ENCODE data around the gene GGCT. TPM values are rescaled to one million over a fixed set of nuclear protein-coding genes. Genes with fewer than 3 reads are reported as not detected.

Gene GGCT
- total RNA-seq, 1 donor from 2014 or later: 160 TPM

DNA sequence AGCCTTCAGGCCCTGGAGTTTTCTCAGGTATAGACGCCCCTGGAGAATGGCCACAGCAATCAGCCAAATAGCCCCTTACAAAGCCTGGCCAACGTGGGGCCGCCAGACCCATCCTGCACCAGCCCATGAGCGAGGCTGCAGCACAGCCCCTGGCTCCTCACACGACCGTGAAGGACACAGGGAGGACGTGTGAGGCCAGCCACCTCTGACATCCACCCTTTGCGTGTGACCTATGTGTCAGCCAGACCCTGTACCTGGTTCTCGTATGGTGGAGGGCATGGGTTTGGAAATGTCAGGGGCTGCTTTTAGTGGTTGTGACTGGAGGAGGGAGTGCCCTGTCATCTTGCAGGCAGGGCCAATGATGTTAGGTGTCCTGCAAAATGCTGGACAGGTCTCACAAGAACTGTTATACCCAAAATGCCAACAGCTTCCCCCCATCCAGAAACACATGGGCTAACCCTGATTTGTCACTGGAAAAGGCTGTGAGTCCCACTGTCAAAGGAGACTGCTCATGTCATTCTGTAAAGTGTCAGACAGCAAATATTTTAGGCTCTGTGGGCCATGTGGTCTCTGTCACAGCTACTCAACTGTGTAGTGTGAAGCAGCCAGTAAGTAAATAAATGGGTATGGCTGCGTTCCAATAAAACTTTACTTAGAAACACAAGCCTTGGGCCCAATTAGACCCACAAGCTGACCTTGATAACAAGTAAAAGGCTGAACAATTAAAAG is 56.0 kb downstream of the GGCT start:
- Histone ChIP-seq H3K27ac (no peak overlapping the region), H3F3A (ENCODE audit: low read depth) (no peaks in the 10 kb centered on the region), H3K79me2 (ENCODE audit: low read depth) (no peaks in the 10 kb centered on the region), H3K27me3 (no peaks in the 10 kb centered on the region), H3K4me2 (no peak overlapping the region), H3K4me1 (no peaks in the 10 kb centered on the region), H4K20me1 (ENCODE audit: low read depth) (no peaks in the 10 kb centered on the region), H2AFZ (replicated peaks) (no peak overlapping the region), H3K9ac (no peak overlapping the region), H3K9me3 (ENCODE audit: low read depth) (no peaks in the 10 kb centered on the region), H3K36me3 (no peaks in the 10 kb centered on the region), H3K4me3 (no peak overlapping the region)
- no peak overlapping the region for H3K4me3 Mint-ChIP-seq
- no peaks in the 10 kb centered on the region for H3K4me1 Mint-ChIP-seq
- no peak for DNase-seq (ENCODE audit: low spot score)
- no peak overlapping the region for H3K27ac Mint-ChIP-seq
- no peaks in the 10 kb centered on the region for H3K27me3 Mint-ChIP-seq (ENCODE audit: insufficient read depth, low read depth)
- peaks cover 2% of the 10 kb centered on the region for H3K36me3 Mint-ChIP-seq
- TF ChIP-seq EZH2phosphoT487 (IDR thresholded peaks at IDR 0.05) (no peak), EZH2 (IDR thresholded peaks at IDR 0.05) (no peak)
- TF ChIP-seq, protein P1, sequence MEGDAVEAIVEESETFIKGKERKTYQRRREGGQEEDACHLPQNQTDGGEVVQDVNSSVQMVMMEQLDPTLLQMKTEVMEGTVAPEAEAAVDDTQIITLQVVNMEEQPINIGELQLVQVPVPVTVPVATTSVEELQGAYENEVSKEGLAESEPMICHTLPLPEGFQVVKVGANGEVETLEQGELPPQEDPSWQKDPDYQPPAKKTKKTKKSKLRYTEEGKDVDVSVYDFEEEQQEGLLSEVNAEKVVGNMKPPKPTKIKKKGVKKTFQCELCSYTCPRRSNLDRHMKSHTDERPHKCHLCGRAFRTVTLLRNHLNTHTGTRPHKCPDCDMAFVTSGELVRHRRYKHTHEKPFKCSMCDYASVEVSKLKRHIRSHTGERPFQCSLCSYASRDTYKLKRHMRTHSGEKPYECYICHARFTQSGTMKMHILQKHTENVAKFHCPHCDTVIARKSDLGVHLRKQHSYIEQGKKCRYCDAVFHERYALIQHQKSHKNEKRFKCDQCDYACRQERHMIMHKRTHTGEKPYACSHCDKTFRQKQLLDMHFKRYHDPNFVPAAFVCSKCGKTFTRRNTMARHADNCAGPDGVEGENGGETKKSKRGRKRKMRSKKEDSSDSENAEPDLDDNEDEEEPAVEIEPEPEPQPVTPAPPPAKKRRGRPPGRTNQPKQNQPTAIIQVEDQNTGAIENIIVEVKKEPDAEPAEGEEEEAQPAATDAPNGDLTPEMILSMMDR (IDR thresholded peaks at IDR 0.05): no peak
- no peaks in the 10 kb centered on the region for H3K9me3 Mint-ChIP-seq

DNA sequence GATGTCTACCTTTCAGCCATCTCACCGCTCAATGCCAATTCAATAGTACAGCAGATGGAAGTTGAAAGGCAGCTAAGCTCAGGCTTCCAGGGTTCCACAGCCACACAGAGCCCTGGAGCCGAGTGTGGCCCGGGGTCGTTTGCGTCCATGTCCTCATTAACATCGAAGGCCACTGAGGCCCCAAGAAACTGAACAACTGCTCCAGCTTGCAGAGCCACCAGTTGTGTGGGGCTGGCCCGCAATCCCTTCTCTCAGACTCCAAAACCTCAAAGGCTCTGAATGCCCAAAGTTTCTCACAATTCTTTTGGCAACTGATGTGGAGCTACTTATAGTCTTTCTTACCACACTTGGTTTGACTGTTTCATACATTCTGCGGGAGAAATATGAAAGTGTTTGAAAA is 57.2 kb downstream of the GGCT start:
- no peaks in the 10 kb centered on the region for H4K20me1 ChIP-seq (ENCODE audit: low read depth)
- no peaks in the 10 kb centered on the region for H3K36me3 ChIP-seq
- Mint-ChIP-seq H3K27ac (no peak overlapping the region), H3K4me3 (no peak overlapping the region), H3K36me3 (peaks cover 2% of the 10 kb centered on the region), H3K9me3 (no peaks in the 10 kb centered on the region), H3K4me1 (no peaks in the 10 kb centered on the region), H3K27me3 (ENCODE audit: insufficient read depth, low read depth) (no peaks in the 10 kb centered on the region)
- H3K79me2 ChIP-seq (ENCODE audit: low read depth): no peaks in the 10 kb centered on the region
- no peak overlapping the region for H3K27ac ChIP-seq
- no peaks in the 10 kb centered on the region for H3K4me1 ChIP-seq
- no peak overlapping the region for H2AFZ ChIP-seq (replicated peaks)
- no peak overlapping the region for H3K4me3 ChIP-seq
- no peak for DNase-seq (ENCODE audit: low spot score)
- no peaks in the 10 kb centered on the region for H3K27me3 ChIP-seq
- no peak overlapping the region for H3K4me2 ChIP-seq
- no peak for TF ChIP-seq EZH2phosphoT487 (IDR thresholded peaks at IDR 0.05)
- TF ChIP-seq, protein P1 (IDR thresholded peaks at IDR 0.05): no peak
- TF ChIP-seq EZH2 (IDR thresholded peaks at IDR 0.05): no peak
- no peaks in the 10 kb centered on the region for H3F3A ChIP-seq (ENCODE audit: low read depth)
- no peaks in the 10 kb centered on the region for H3K9me3 ChIP-seq (ENCODE audit: low read depth)
- no peak overlapping the region for H3K9ac ChIP-seq

Other genes with a start within 250 kb of the GGCT start
- 25.5 and 37.7 TPM in 2 replicates for gene ZNRF2, start 220.2 kb downstream of the GGCT start, total RNA-seq (ENCODE audit: low replicate concordance)
- gene NOD1, start 26.0 kb downstream of the GGCT start, total RNA-seq (ENCODE audit: low replicate concordance): 5.0 and 7.4 TPM in 2 replicates
- gene GARS1, start 90.0 kb upstream of the GGCT start, total RNA-seq (ENCODE audit: low replicate concordance): 95.9 and 116 TPM in 2 replicates
- gene CRHR2, start 177.6 kb upstream of the GGCT start, total RNA-seq (ENCODE audit: low replicate concordance): 0.19 TPM in 1 of 2 replicates, not detected in the other
- gene INMT, start 247.3 kb upstream of the GGCT start, total RNA-seq (ENCODE audit: low replicate concordance): 5.0 and 7.8 TPM in 2 replicates

All from neural progenitor cell (in vitro differentiated cells).